Osteocyte (in vitro differentiated cells): Measurements from ENCODE around the gene DLX6. TPM values are rescaled to one million over a fixed set of nuclear protein-coding genes. Genes with fewer than 3 reads are reported as not detected.

ENCODE experiments used
- DNase-seq: peaks from one replicate; pipeline ENCODE4 v3.0.0; 2021; ENCODE audit warnings: mixed read lengths; ENCODE audit not compliant: unreplicated experiment; ENCODE audit errors: extremely low spot score
- H3K27ac Mint-ChIP-seq: one replicate; pipeline ENCODE4 v1.8.0; 2021; ENCODE audit warnings: mild to moderate bottlenecking, mixed read lengths; ENCODE audit not compliant: unreplicated experiment
- H3K27me3 Mint-ChIP-seq: one replicate; pipeline ENCODE4 v1.8.0; 2021; ENCODE audit warnings: mixed read lengths; ENCODE audit not compliant: unreplicated experiment
- H3K36me3 Mint-ChIP-seq: one replicate; pipeline ENCODE4 v1.8.0; 2021; ENCODE audit warnings: mixed read lengths; ENCODE audit not compliant: unreplicated experiment
- H3K4me1 Mint-ChIP-seq: one replicate; pipeline ENCODE4 v1.8.0; 2021; ENCODE audit warnings: mixed read lengths; ENCODE audit not compliant: unreplicated experiment
- H3K4me3 Mint-ChIP-seq: one replicate; pipeline ENCODE4 v1.8.0; 2021; ENCODE audit warnings: mild to moderate bottlenecking, moderate library complexity, mixed read lengths; ENCODE audit not compliant: unreplicated experiment
- H3K9me3 Mint-ChIP-seq: one replicate; pipeline ENCODE4 v1.8.0; 2021; ENCODE audit warnings: mixed read lengths; ENCODE audit not compliant: unreplicated experiment
- CTCF ChIP-seq: fragments of 200-600 bp; sonication (generic); IDR thresholded peaks from 2 replicates; pipeline ENCODE4 v1.5.0; 2021; ENCODE audit warnings: antibody characterized with exemption, mild to moderate bottlenecking, moderate library complexity
- total RNA-seq: library from RNA; stranded (reverse); gene quantifications from 2 replicates; pipeline ENCODE4 v1.2.1, GENCODE V29; 2021

DLX6 gene
- total RNA-seq, 1 donor from 2014 or later = 1.5 TPM

- peak overlapping the region; percentile 14 for H3K4me3 Mint-ChIP-seq
- no peak for TF ChIP-seq CTCF
- H3K36me3 Mint-ChIP-seq = no peaks in the 10 kb centered on the region
- peaks cover 33% of the 10 kb centered on the region for H3K4me1 Mint-ChIP-seq
- DNase-seq = no peak
- no peak overlapping the region for H3K27ac Mint-ChIP-seq
- H3K9me3 Mint-ChIP-seq = no peaks in the 10 kb centered on the region
- H3K27me3 Mint-ChIP-seq = peaks cover 81% of the 10 kb centered on the region
These were observed 1.8 kb upstream of the DLX6 start for GRCh38 chr7:97003262-97004246.

GRCh38 chr7:97004247-97005182, 838 bp upstream of the DLX6 start:
- no peak overlapping the region for H3K27ac Mint-ChIP-seq
- peaks cover 81% of the 10 kb centered on the region for H3K27me3 Mint-ChIP-seq
- no peak for DNase-seq
- no peaks in the 10 kb centered on the region for H3K9me3 Mint-ChIP-seq
- no peaks in the 10 kb centered on the region for H3K36me3 Mint-ChIP-seq
- TF ChIP-seq CTCF = no peak
- H3K4me1 Mint-ChIP-seq = peaks cover 27% of the 10 kb centered on the region
- H3K4me3 Mint-ChIP-seq = peak overlapping the region; percentile 74

- DNase-seq = no peak
- Mint-ChIP-seq H3K36me3 (no peaks in the 10 kb centered on the region), H3K9me3 (no peaks in the 10 kb centered on the region), H3K27ac (peak overlapping the region; percentile 80), H3K4me1 (peaks cover 25% of the 10 kb centered on the region), H3K27me3 (peaks cover 79% of the 10 kb centered on the region), H3K4me3 (peak overlapping the region; percentile 76)
- no peak for TF ChIP-seq CTCF
These were observed 882 bp downstream of the DLX6 start for GRCh38 chr7:97006055-97006815.

GRCh38 chr7:97006816-97007582, 1.6 kb downstream of the DLX6 start:
- H3K27me3 Mint-ChIP-seq = peaks cover 79% of the 10 kb centered on the region

More at GRCh38 chr7:97006816-97007582, 1.6 kb downstream of the DLX6 start:
- no peaks in the 10 kb centered on the region for H3K36me3 Mint-ChIP-seq
- H3K4me3 Mint-ChIP-seq = peak overlapping the region; percentile 76
- no peaks in the 10 kb centered on the region for H3K9me3 Mint-ChIP-seq
- peaks cover 25% of the 10 kb centered on the region for H3K4me1 Mint-ChIP-seq
- no peak for TF ChIP-seq CTCF
- H3K27ac Mint-ChIP-seq = peak overlapping the region; percentile 80
- DNase-seq = no peak
